Sigmoid colon (tissue), 7 donors: ENCODE results near the gene VMAC. TPM values are rescaled to one million over a fixed set of nuclear protein-coding genes. Genes with fewer than 3 reads are reported as not detected.

Experiments used
- DNase-seq: peaks from one replicate; pipeline ENCODE4 v3.0.0-alpha.2; 2019
- H3K27ac ChIP-seq, 4 donors: fragments of 200-600 bp; sonication (generic); one replicate each; pipeline ENCODE4 v1.5.1; 2016 to 2019; ENCODE audit warnings: mild to moderate bottlenecking in 1 of 4
- H3K27me3 ChIP-seq, 3 donors: fragments of 200-600 bp; sonication (generic); one replicate each; pipeline ENCODE4 v1.5.1; 2019; ENCODE audit warnings: mild to moderate bottlenecking in 1 of 3
- H3K36me3 ChIP-seq, 4 donors: fragments of 200-600 bp; sonication (generic); one replicate each; pipeline ENCODE4 v1.5.1; 2016 to 2019
- H3K4me1 ChIP-seq, 4 donors: fragments of 200-600 bp; sonication (generic); one replicate each; pipeline ENCODE4 v1.5.1; 2017 to 2019
- H3K4me3 ChIP-seq, 4 donors: fragments of 200-600 bp; sonication (generic); one replicate each; pipeline ENCODE4 v1.5.1; 2017 to 2019; ENCODE audit warnings: mild to moderate bottlenecking in 2 of 4, moderate library complexity in 1 of 4
- H3K9me3 ChIP-seq, 4 donors: fragments of 200-600 bp in 3 of 4; sonication (generic) in 3 of 4; one replicate each; pipeline versions ENCODE4 v1.5.1 to v1.6.1; 2013 to 2019
- CTCF ChIP-seq, 4 experiments: fragments of 450-650 bp in 3 of 4; fragments of 200-600 bp in 1 of 4; IDR thresholded peaks; one replicate each; pipeline ENCODE4 v1.5.1; 2016 to 2019; ENCODE audit warnings: antibody characterized with exemption in 4 of 4, mild to moderate bottlenecking in 3 of 4, moderate library complexity in 2 of 4
- EP300 ChIP-seq, 4 donors: sonication (generic); formaldehyde crosslinking; IDR thresholded peaks; one replicate each; pipeline ENCODE4 v1.6.1; 2017; ENCODE audit warnings: antibody characterized with exemption in 4 of 4
- POLR2A ChIP-seq, 2 donors: fragments of 450-650 bp; IDR thresholded peaks; one replicate each; pipeline ENCODE4 v1.6.1; 2016; ENCODE audit warnings: antibody characterized with exemption in 2 of 2, mild to moderate bottlenecking in 2 of 2, moderate library complexity in 2 of 2
- POLR2AphosphoS5 ChIP-seq, 4 donors: sonication (generic); formaldehyde crosslinking; IDR thresholded peaks; one replicate each; pipeline ENCODE4 v1.6.1; 2017; ENCODE audit warnings: antibody characterized with exemption in 4 of 4
- WGBS, 2 donors: extraction: QIAGEN DNeasy Blood & Tissue Kit; methylation state at CpG; one replicate each; pipeline ENCODE4 v1.1.7; 2013; 5-methylcytosine and 5-hydroxymethylcytosine counted together
- intact Hi-C: fragments of 100-400 bp; cut with DNase I; formaldehyde crosslinking; loops from one replicate; pipeline ENCODE4 v1.15.1; 2023
- polyA plus RNA-seq, 3 donors: library from polyadenylated mRNA; stranded (reverse); fragments of 200-250 nt; gene quantifications; one replicate each; pipeline ENCODE4 v1.2.3, GENCODE V29; 2013
- total RNA-seq, 4 donors: library from RNA; depleted of rRNA; stranded (reverse); fragments of >200 nt; gene quantifications; one replicate each; pipeline ENCODE4 v1.1.0, GENCODE V29; 2016
- donor health status: healthy with polysubstance abuse.
- donor health status: Bipolar disorder and iron deficiency.
- donor health status: healthy.

The VMAC gene
- total and polyA plus RNA-seq, 7 donors: 1.6 to 14.4 (median 6.4) TPM

- TF ChIP-seq POLR2AphosphoS5 (IDR thresholded peaks at IDR 0.05) (peak in 1 of 4 donors; percentile 6), EP300 (IDR thresholded peaks at IDR 0.05) (no peak), POLR2A (IDR thresholded peaks at IDR 0.05) (no peak), CTCF (IDR thresholded peaks at IDR 0.05) (no peak)
- no peak for DNase-seq
- Histone ChIP-seq H3K4me1 (peaks cover 0 to 95% (median 92%) of the 10 kb centered on the region in 4 donors), H3K36me3 (no peaks in the 10 kb centered on the region), H3K9me3 (no peaks in the 10 kb centered on the region), H3K27ac (peak overlapping the region; percentile 85 to 92 (median 88)), H3K27me3 (no peaks in the 10 kb centered on the region), H3K4me3 (no peak overlapping the region)
- intact Hi-C loops: no loop called here
- 65 to 92% methylated on average over 13 of the region's 13 CpGs for WGBS, 2 donors
Measured at GRCh38 chr19:5949792-5950305, 45.2 kb downstream of the VMAC start.

GRCh38 chr19:5950741-5951140 is 46.1 kb downstream of the VMAC start:
- H3K27me3 ChIP-seq: no peaks in the 10 kb centered on the region
- no peaks in the 10 kb centered on the region for H3K9me3 ChIP-seq
- intact Hi-C loops: no loop called here
- no peak overlapping the region for H3K4me3 ChIP-seq
- WGBS, 2 donors: 67 to 79% methylated on average over 3 of the region's 3 CpGs
- no peak for DNase-seq
- H3K36me3 ChIP-seq: no peaks in the 10 kb centered on the region
- peaks cover 0 to 100% (median 98%) of the 10 kb centered on the region in 4 donors for H3K4me1 ChIP-seq
- H3K27ac ChIP-seq: peak overlapping the region; percentile 85 to 92 (median 88)
- no peak for TF ChIP-seq CTCF (IDR thresholded peaks at IDR 0.05)
- TF ChIP-seq EP300 (IDR thresholded peaks at IDR 0.05): no peak

GRCh38 chr19:5951338-5951861 is 46.7 kb downstream of the VMAC start:
- H3K27ac ChIP-seq: peak overlapping the region; percentile 82 to 92 (median 88)
- DNase-seq: peak; percentile 66
- H3K4me1 ChIP-seq: peaks cover 0 to 100% (median 99%) of the 10 kb centered on the region in 4 donors
- H3K27me3 ChIP-seq: no peaks in the 10 kb centered on the region
- intact Hi-C loops: no loop called here
- H3K4me3 ChIP-seq: no peak overlapping the region
- no peaks in the 10 kb centered on the region for H3K9me3 ChIP-seq
- TF ChIP-seq CTCF (IDR thresholded peaks at IDR 0.05) (no peak), POLR2AphosphoS5 (IDR thresholded peaks at IDR 0.05) (no peak), POLR2A (IDR thresholded peaks at IDR 0.05) (no peak), EP300 (IDR thresholded peaks at IDR 0.05) (no peak)
- WGBS, 2 donors: 42 to 43% methylated on average over 19 of the region's 19 CpGs
- H3K36me3 ChIP-seq: no peaks in the 10 kb centered on the region

GRCh38 chr19:5952193-5953029 is 47.7 kb downstream of the VMAC start:
- H3K4me1 ChIP-seq: peaks cover 0 to 100% (median 99%) of the 10 kb centered on the region in 4 donors

More at GRCh38 chr19:5952193-5953029, 47.7 kb downstream of the VMAC start:
- H3K9me3 ChIP-seq: no peaks in the 10 kb centered on the region
- DNase-seq: peak; percentile 67
- H3K27me3 ChIP-seq: no peaks in the 10 kb centered on the region
- TF ChIP-seq CTCF (IDR thresholded peaks at IDR 0.05) (no peak), EP300 (IDR thresholded peaks at IDR 0.05) (no peak), POLR2A (IDR thresholded peaks at IDR 0.05) (no peak), POLR2AphosphoS5 (IDR thresholded peaks at IDR 0.05) (no peak)
- no peaks in the 10 kb centered on the region for H3K36me3 ChIP-seq
- intact Hi-C loops: no loop called here
- peak overlapping the region; percentile 82 to 92 (median 88) for H3K27ac ChIP-seq
- H3K4me3 ChIP-seq: no peak overlapping the region
- WGBS, 2 donors: 77 to 83% methylated on average over 18 of the region's 18 CpGs
